Measurements from ENCODE around the gene TCF7L2. TPM values are rescaled to one million over a fixed set of nuclear protein-coding genes. Genes with fewer than 3 reads are reported as not detected.
A peak's percentile ranks its signal among the peaks of the same experiment; 100 is the strongest.

The TCF7L2 gene
- total RNA-seq, 1 experiment from 2014 or later = 45.2 TPM

- no peaks in the 10 kb centered on the region for H3K27me3 ChIP-seq (ENCODE audit: control insufficient read depth, insufficient read depth, low read length)
- in situ Hi-C loops (cut with HindIII; ENCODE audit: low pct_unique_long_range_greater_than_20kb, low sequenced_read_pairs) (no loop called here), intact Hi-C loops (cut with micrococcal nuclease; ENCODE audit: unreplicated experiment) (no loop called here)
- CTCF ChIA-PET = interaction anchor here (0.7 kb wide), 1 partner anchor 572 kb away, joined by 5 read pairs; no protein-coding TSS in a partner anchor
- TF ChIP-seq SIN3A (IDR thresholded peaks at IDR 0.05; ENCODE audit: borderline replicate concordance, insufficient read depth, low read depth, low read length) = no peak
- no peak for TF ChIP-seq REST (IDR thresholded peaks at IDR 0.05; ENCODE audit: insufficient read depth in 1 of 2, low read depth in 2 of 2, low read length in 1 of 2)
- no peak for TF ChIP-seq CTCF (IDR thresholded peaks at IDR 0.05)
- TF ChIP-seq TCF7L2 (IDR thresholded peaks at IDR 0.05; ENCODE audit: low read depth, low read length) = no peak
- no peak for TF ChIP-seq POLR2AphosphoS5 (IDR thresholded peaks at IDR 0.05; ENCODE audit: low read depth, low read length)
- no peak overlapping the region for H3K27ac ChIP-seq (ENCODE audit: low read length)
- no peaks in the 10 kb centered on the region for H3K36me3 ChIP-seq (ENCODE audit: control insufficient read depth, insufficient read depth, low read length)
- POLR2A ChIA-PET = interaction anchor here (0.6 to 0.7 kb wide), 2 partner anchors 10 to 24 kb away, joined by 4 to 9 read pairs; no protein-coding TSS in a partner anchor
- DNase-seq (ENCODE audit: low read depth, low spot score) (no peak), ATAC-seq (no peak)
- H3K9me3 ChIP-seq (ENCODE audit: control insufficient read depth, insufficient read depth, low read depth, low read length) = no peaks in the 10 kb centered on the region
- no TSS peak for BruUV-seq (replicated peaks)
- H3K4me1 ChIP-seq (ENCODE audit: control insufficient read depth, insufficient read depth, low read length) = peaks cover 29% of the 10 kb centered on the region
- no peak overlapping the region for H3K4me3 ChIP-seq (ENCODE audit: low read depth in 2 of 2, low read length in 2 of 2)
These were observed 27.4 kb downstream of the TCF7L2 start for GRCh38 chr10:112977426-112977898.

- H3K4me1 ChIP-seq (ENCODE audit: control insufficient read depth, insufficient read depth, low read length) = peaks cover 37% of the 10 kb centered on the region
- BruUV-seq (replicated peaks) = no TSS peak
- H3K27me3 ChIP-seq (ENCODE audit: control insufficient read depth, insufficient read depth, low read length) = no peaks in the 10 kb centered on the region
- no peak for TF ChIP-seq SIN3A (IDR thresholded peaks at IDR 0.05; ENCODE audit: borderline replicate concordance, insufficient read depth, low read depth, low read length)
- TF ChIP-seq POLR2AphosphoS5 (IDR thresholded peaks at IDR 0.05; ENCODE audit: low read depth, low read length) = no peak
- no peak for TF ChIP-seq REST (IDR thresholded peaks at IDR 0.05; ENCODE audit: insufficient read depth in 1 of 2, low read depth in 2 of 2, low read length in 1 of 2)
- no peak for TF ChIP-seq TCF7L2 (IDR thresholded peaks at IDR 0.05; ENCODE audit: low read depth, low read length)
- no peak overlapping the region for H3K4me3 ChIP-seq (ENCODE audit: low read depth in 2 of 2, low read length in 2 of 2)
- ChIA-PET POLR2A (no interaction called here), CTCF (no interaction called here)
- no peaks in the 10 kb centered on the region for H3K9me3 ChIP-seq (ENCODE audit: control insufficient read depth, insufficient read depth, low read depth, low read length)
- in situ Hi-C loops (cut with HindIII; ENCODE audit: low pct_unique_long_range_greater_than_20kb, low sequenced_read_pairs) (no loop called here), intact Hi-C loops (cut with micrococcal nuclease; ENCODE audit: unreplicated experiment) (no loop called here)
- DNase-seq (ENCODE audit: low read depth, low spot score) = no peak
- no peaks in the 10 kb centered on the region for H3K36me3 ChIP-seq (ENCODE audit: control insufficient read depth, insufficient read depth, low read length)
- ATAC-seq = no peak
- peak overlapping the region; percentile 53; the same call in 1 of the 2 replicates for H3K27ac ChIP-seq (ENCODE audit: low read length)
These were observed 29.9 kb downstream of the TCF7L2 start for GRCh38 chr10:112979927-112980326.
